K562 (cell line): ENCODE measurements around the gene HNMT. TPM values are rescaled to one million over a fixed set of nuclear protein-coding genes. Genes with fewer than 3 reads are reported as not detected.

Experiments used
- ARNT ChIP-seq, 2 experiments: fragments of 450-650 bp; IDR thresholded peaks; 2 replicates each; pipeline ENCODE4 v1.6.1; 2016; ENCODE audit warnings: mild to moderate bottlenecking in 1 of 2
- ATF3 ChIP-seq, 2 experiments: fragments of 450-650 bp in 1 of 2; sonication (generic) in 1 of 2; formaldehyde crosslinking in 1 of 2; IDR thresholded peaks in 1 of 2; conservative IDR thresholded peaks in 1 of 2; 2 replicates each; pipeline versions ENCODE4 v1.6.1 to v1.8.1; 2016 to 2023; ENCODE audit warnings: mild to moderate bottlenecking in 2 of 2, moderate library complexity in 2 of 2, inconsistent platforms in 1 of 2, missing genetic modification reagents in 1 of 2
- CBFA2T3 ChIP-seq: fragments of 450-650 bp; IDR thresholded peaks from 2 replicates; pipeline ENCODE4 v1.6.1; 2017
- CEBPB ChIP-seq: fragments of 450-650 bp; IDR thresholded peaks from 2 replicates; pipeline ENCODE4 v1.6.1; 2016; ENCODE audit warnings: missing genetic modification characterization, missing compliant biosample characterization
- DPF2 ChIP-seq: fragments of 450-650 bp; IDR thresholded peaks from 2 replicates; pipeline ENCODE4 v1.6.1; 2016
- EP400 ChIP-seq: fragments of 450-650 bp; IDR thresholded peaks from 2 replicates; pipeline ENCODE4 v1.6.1; 2017; ENCODE audit warnings: antibody characterized with exemption, mild to moderate bottlenecking, moderate library complexity
- HDAC1 ChIP-seq, 2 experiments: fragments of 450-650 bp; IDR thresholded peaks; 2 replicates each; pipeline ENCODE4 v1.6.1; 2016 to 2017; ENCODE audit warnings: inconsistent platforms in 1 of 2, mild to moderate bottlenecking in 1 of 2, moderate library complexity in 1 of 2
- LEF1 ChIP-seq: fragments of 450-650 bp; IDR thresholded peaks from 2 replicates; pipeline ENCODE4 v1.6.1; 2016; ENCODE audit warnings: mild to moderate bottlenecking
- NBN ChIP-seq: fragments of 450-650 bp; IDR thresholded peaks from 2 replicates; pipeline ENCODE4 v1.6.1; 2016; ENCODE audit warnings: low read depth, mild to moderate bottlenecking
- NCOA1 ChIP-seq: fragments of 450-650 bp; IDR thresholded peaks from 2 replicates; pipeline ENCODE4 v1.6.1; 2016; ENCODE audit warnings: low read depth
- NR3C1 ChIP-seq: sonication (generic); formaldehyde crosslinking; IDR thresholded peaks from 2 replicates; pipeline ENCODE4 v1.8.1; 2022; ENCODE audit warnings: missing genetic modification reagents
- PKNOX1 ChIP-seq: fragments of 450-650 bp; IDR thresholded peaks from 2 replicates; pipeline ENCODE4 v1.6.1; 2016
- RBM25 ChIP-seq: fragments of 200-400 bp; formaldehyde crosslinking; IDR thresholded peaks from 2 replicates; pipeline ENCODE4 v1.6.1; 2018; ENCODE audit warnings: low read length, low read depth, moderate library complexity; ENCODE audit not compliant: severe bottlenecking
- RCOR1 ChIP-seq, 2 experiments: IDR thresholded peaks; 2 replicates each; pipeline ENCODE4 v1.6.1; 2012; ENCODE audit warnings: low read depth in 2 of 2, low read length in 2 of 2, borderline replicate concordance in 1 of 2, improper control_type of control experiment in 1 of 2
- RFX1 ChIP-seq: fragments of 450-650 bp; IDR thresholded peaks from 2 replicates; pipeline ENCODE4 v1.6.1; 2016; ENCODE audit warnings: mild to moderate bottlenecking, moderate library complexity
- THAP12 ChIP-seq: fragments of 250-450 bp; sonication (Bioruptor Pico); IDR thresholded peaks from 2 replicates; pipeline ENCODE4 v1.9.0; 2021; ENCODE audit warnings: mild to moderate bottlenecking, inconsistent platforms
- ZBTB1 ChIP-seq: sonication (generic); formaldehyde crosslinking; IDR thresholded peaks from 2 replicates; pipeline ENCODE4 v1.8.1; 2023; ENCODE audit warnings: missing genetic modification reagents, low read depth, mild to moderate bottlenecking, borderline replicate concordance
- ZNF239 ChIP-seq: fragments of 250-450 bp; sonication (Bioruptor Pico); IDR thresholded peaks from 2 replicates; pipeline ENCODE4 v1.4.0; 2020; ENCODE audit warnings: mild to moderate bottlenecking
- ZNF324 ChIP-seq: fragments of 250-450 bp; sonication (Bioruptor Pico); IDR thresholded peaks from 2 replicates; pipeline ENCODE4 v1.4.0; 2020; ENCODE audit warnings: mild to moderate bottlenecking
- polyA plus RNA-seq, 8 experiments: library from polyadenylated mRNA; depleted of rRNA in 4 of 8; stranded (reverse) in 5 of 8; unstranded in 3 of 8; fragments of >200 nt; fragmentation: Nextera tagmentation in 2 of 8; fragmentation: Illumina TruSeq in 1 of 8; extraction: Ambion mirVana in 2 of 8; extraction: Trizol in 1 of 8; gene quantifications; 2 replicates each; pipeline versions ENCODE4 v1.2.1 to v1.2.3, GENCODE V29; 2011 to 2014; ENCODE audit warnings: inconsistent platforms in 1 of 8, missing spikeins in 1 of 8
- total RNA-seq, 7 experiments: library from RNA; depleted of rRNA in 6 of 7; stranded (reverse); fragments of >200 nt in 6 of 7; fragmentation: Illumina TruSeq in 2 of 7; extraction: Trizol in 2 of 7; gene quantifications; 2 replicates each; pipeline versions ENCODE4 v1.2.1 to v1.2.3, GENCODE V29; 2011 to 2021; ENCODE audit warnings: low replicate concordance in 1 of 7
- TF ChIP-seq, protein P1 (sequence below): fragments of 450-650 bp; IDR thresholded peaks from 2 replicates; pipeline ENCODE4 v1.6.1; 2016; ENCODE audit warnings: antibody characterized with exemption
- TF ChIP-seq, protein P2 (sequence below), 2 experiments: fragments of 150-350 bp in 1 of 2; IDR thresholded peaks; 2 replicates each; pipeline ENCODE4 v1.6.1; 2012 to 2016; ENCODE audit warnings: low read depth in 2 of 2, low read length in 2 of 2, mild to moderate bottlenecking in 1 of 2, moderate library complexity in 1 of 2

HNMT gene
- total and polyA plus RNA-seq, 9 of the 15 experiments (the other 6 are each of a cell fraction or from before 2014, with no cell fraction given): 3.1 to 10.9 (median 5.3) TPM

DNA sequence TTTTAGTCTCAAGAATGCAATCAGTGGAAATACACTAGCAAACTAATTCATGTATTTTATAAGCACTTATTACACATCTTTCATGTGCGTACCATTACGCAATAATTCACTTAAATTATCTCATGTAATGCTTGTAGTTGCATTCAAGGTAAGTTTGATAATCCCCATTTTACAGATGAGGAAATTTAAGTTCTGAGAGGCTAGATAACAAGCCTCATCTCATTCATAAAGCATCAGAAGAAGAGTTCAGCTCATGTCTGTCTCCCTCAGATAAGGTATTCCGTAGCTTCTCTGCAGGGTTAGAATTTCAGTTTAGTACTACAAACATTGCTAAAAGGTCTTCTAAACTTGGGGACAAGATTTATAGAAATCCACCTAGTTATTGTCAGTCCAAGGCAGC, 47.8 kb downstream of the HNMT start (continued):
- TF ChIP-seq ATF3 (IDR thresholded peaks at IDR 0.05): peak; percentile 73
- TF ChIP-seq ATF3 (CRISPR knock-in tag; conservative IDR thresholded peaks at IDR 0.05): no peak
- TF ChIP-seq NR3C1 (CRISPR knock-in tag): no peak
- peak; percentile 82 for TF ChIP-seq ZNF324 (CRISPR knock-in tag)
- TF ChIP-seq CEBPB (tag): peak; percentile 98
- TF ChIP-seq THAP12 (CRISPR knock-in tag): no peak
- peak; percentile 22 to 37; a peak in 1 of 4 replicates for TF ChIP-seq HDAC1 (IDR thresholded peaks at IDR 0.05)
- 0 out of 2 replicates have a peak, but pooled peaks have one; percentile 47 for TF ChIP-seq NBN
- TF ChIP-seq ZBTB1 (CRISPR knock-in tag): no peak
- TF ChIP-seq DPF2: peak; percentile 90
- 0 out of 2 replicates have a peak, but pooled peaks have one; percentile 39 for TF ChIP-seq EP400
- TF ChIP-seq LEF1: peak; percentile 43; the same call in 1 of the 2 replicates
- TF ChIP-seq NCOA1: peak; percentile 36; the same call in 1 of the 2 replicates
- TF ChIP-seq RBM25: peak; percentile 79
- TF ChIP-seq CBFA2T3: peak; percentile 96
- no peak for TF ChIP-seq ZNF239 (CRISPR knock-in tag)
- peak in 1 of 2 experiments; percentile 62; a peak in 1 of 4 replicates for TF ChIP-seq RCOR1 (IDR thresholded peaks at IDR 0.05; ENCODE audit: borderline replicate concordance in 1 of 2, low read depth in 2 of 2, low read length in 2 of 2)
- TF ChIP-seq PKNOX1: peak; percentile 25; the same call in 1 of the 2 replicates
- TF ChIP-seq, protein P1, sequence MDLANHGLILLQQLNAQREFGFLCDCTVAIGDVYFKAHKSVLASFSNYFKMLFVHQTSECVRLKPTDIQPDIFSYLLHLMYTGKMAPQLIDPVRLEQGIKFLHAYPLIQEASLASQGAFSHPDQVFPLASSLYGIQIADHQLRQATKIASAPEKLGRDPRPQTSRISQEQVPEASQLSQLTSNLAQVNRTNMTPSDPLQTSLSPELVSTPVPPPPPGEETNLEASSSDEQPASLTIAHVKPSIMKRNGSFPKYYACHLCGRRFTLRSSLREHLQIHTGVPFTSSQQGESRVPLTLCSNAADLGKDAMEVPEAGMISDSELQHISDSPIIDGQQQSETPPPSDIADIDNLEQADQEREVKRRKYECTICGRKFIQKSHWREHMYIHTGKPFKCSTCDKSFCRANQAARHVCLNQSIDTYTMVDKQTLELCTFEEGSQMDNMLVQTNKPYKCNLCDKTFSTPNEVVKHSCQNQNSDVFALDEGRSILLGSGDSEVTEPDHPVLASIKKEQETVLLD: peak; percentile 15; the same call in 1 of the 2 replicates
- TF ChIP-seq, protein P2, sequence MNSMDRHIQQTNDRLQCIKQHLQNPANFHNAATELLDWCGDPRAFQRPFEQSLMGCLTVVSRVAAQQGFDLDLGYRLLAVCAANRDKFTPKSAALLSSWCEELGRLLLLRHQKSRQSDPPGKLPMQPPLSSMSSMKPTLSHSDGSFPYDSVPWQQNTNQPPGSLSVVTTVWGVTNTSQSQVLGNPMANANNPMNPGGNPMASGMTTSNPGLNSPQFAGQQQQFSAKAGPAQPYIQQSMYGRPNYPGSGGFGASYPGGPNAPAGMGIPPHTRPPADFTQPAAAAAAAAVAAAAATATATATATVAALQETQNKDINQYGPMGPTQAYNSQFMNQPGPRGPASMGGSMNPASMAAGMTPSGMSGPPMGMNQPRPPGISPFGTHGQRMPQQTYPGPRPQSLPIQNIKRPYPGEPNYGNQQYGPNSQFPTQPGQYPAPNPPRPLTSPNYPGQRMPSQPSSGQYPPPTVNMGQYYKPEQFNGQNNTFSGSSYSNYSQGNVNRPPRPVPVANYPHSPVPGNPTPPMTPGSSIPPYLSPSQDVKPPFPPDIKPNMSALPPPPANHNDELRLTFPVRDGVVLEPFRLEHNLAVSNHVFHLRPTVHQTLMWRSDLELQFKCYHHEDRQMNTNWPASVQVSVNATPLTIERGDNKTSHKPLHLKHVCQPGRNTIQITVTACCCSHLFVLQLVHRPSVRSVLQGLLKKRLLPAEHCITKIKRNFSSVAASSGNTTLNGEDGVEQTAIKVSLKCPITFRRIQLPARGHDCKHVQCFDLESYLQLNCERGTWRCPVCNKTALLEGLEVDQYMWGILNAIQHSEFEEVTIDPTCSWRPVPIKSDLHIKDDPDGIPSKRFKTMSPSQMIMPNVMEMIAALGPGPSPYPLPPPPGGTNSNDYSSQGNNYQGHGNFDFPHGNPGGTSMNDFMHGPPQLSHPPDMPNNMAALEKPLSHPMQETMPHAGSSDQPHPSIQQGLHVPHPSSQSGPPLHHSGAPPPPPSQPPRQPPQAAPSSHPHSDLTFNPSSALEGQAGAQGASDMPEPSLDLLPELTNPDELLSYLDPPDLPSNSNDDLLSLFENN (IDR thresholded peaks at IDR 0.05; ENCODE audit: low read depth in 2 of 2, low read length in 2 of 2): no peak
- TF ChIP-seq ARNT (IDR thresholded peaks at IDR 0.05): peak; percentile 44 to 65; a peak in 1 of 4 replicates
- no peak for TF ChIP-seq RFX1
